ENCODE results near the gene ZMIZ1.

- no peak for TF ChIP-seq NR3C1 (IDR thresholded peaks at IDR 0.05)
- no peak for TF ChIP-seq ELK1 (IDR thresholded peaks at IDR 0.05; ENCODE audit: low read depth, low read length)
- TF ChIP-seq JUN (IDR thresholded peaks at IDR 0.05), result no peak
- TF ChIP-seq ATOH8 (CRISPR knock-in tag; IDR thresholded peaks at IDR 0.05; ENCODE audit: low read depth), result no peak
- TF ChIP-seq CTCF (IDR thresholded peaks at IDR 0.05), result no peak
- no peak for TF ChIP-seq REST (IDR thresholded peaks at IDR 0.05)
- TF ChIP-seq POLR2AphosphoS2 (conservative IDR thresholded peaks at IDR 0.05; ENCODE audit: low read length), result no peak
- TF ChIP-seq EP300 (IDR thresholded peaks at IDR 0.05), result no peak
- no peak for TF ChIP-seq MAX (IDR thresholded peaks at IDR 0.05)
- TF ChIP-seq POLR2A (IDR thresholded peaks at IDR 0.05; ENCODE audit: low read length), result no peak
- no peak for TF ChIP-seq RFX5 (IDR thresholded peaks at IDR 0.05)
- no peak for TF ChIP-seq FOXS1 (CRISPR knock-in tag; IDR thresholded peaks at IDR 0.05)
- TF ChIP-seq CEBPB (IDR thresholded peaks at IDR 0.05), result no peak
- TF ChIP-seq RAD21 (conservative IDR thresholded peaks at IDR 0.05 in 1 of 2, IDR thresholded peaks at IDR 0.05 in 1 of 2), result no peak
Measured at GRCh38 chr10:79136236-79137005, 67.7 kb downstream of the ZMIZ1 start.
